ENCODE data around the gene TRAF3IP3. TPM values are rescaled to one million over a fixed set of nuclear protein-coding genes. Genes with fewer than 3 reads are reported as not detected.

The TRAF3IP3 gene
- total and polyA plus RNA-seq, 2 donors (not counting 3 experiments of a cell fraction or from before 2014, with no cell fraction given), result not detected

GRCh38 chr1:209797978-209798639 is 42.3 kb downstream of the TRAF3IP3 start:
- CTCF ChIA-PET, result interaction anchor here (1.4 kb wide), 1 partner anchor 10 kb away, joined by 5 read pairs; no protein-coding TSS in a partner anchor
- Histone ChIP-seq H3K27me3 (ENCODE audit: control insufficient read depth in 2 of 2, insufficient read depth in 2 of 2, low read length in 2 of 2) (no peaks in the 10 kb centered on the region), H2AFZ (ENCODE audit: low read depth, low read length) (no peak overlapping the region), H4K20me1 (replicated peaks; ENCODE audit: control insufficient read depth, extremely low read depth, insufficient read depth, low read length) (no peaks in the 10 kb centered on the region), H3K4me3 (replicated peaks in 1 of 3; ENCODE audit: insufficient read depth in 1 of 3, low read depth in 1 of 3, low read length in 3 of 3) (no peak overlapping the region), H3K4me1 (ENCODE audit: control insufficient read depth, extremely low read depth, insufficient read depth, low read length) (peaks cover 24% of the 10 kb centered on the region), H3K79me2 (ENCODE audit: control insufficient read depth, insufficient read depth, low read length) (no peaks in the 10 kb centered on the region), H3K9me1 (replicated peaks; ENCODE audit: control insufficient read depth, extremely low read depth, insufficient read depth, low read length) (no peaks in the 10 kb centered on the region), H3K36me3 (ENCODE audit: control insufficient read depth in 2 of 2, extremely low read depth in 1 of 2, insufficient read depth in 2 of 2, low read length in 2 of 2) (peaks cover 7 to 14% of the 10 kb centered on the region in 2 experiments), H3K9ac (replicated peaks; ENCODE audit: extremely low read depth, insufficient read depth, low read length) (no peak overlapping the region), H3K4me2 (ENCODE audit: insufficient read depth, low read length) (no peak overlapping the region), H3K9me3 (replicated peaks; ENCODE audit: control insufficient read depth, insufficient read depth, low read length) (no peaks in the 10 kb centered on the region), H3K27ac (ENCODE audit: insufficient read depth, low read depth, low read length) (no peak overlapping the region)
- POLR2A ChIA-PET, result no interaction called here
- intact Hi-C loops (cut with micrococcal nuclease) (no loop called here), dilution Hi-C loops (cut with MboI; ENCODE audit: extremely low pct_ligation_motif_present, low sequenced_read_pairs) (no loop called here)
- TF ChIP-seq JUN (IDR thresholded peaks at IDR 0.05; ENCODE audit: borderline replicate concordance, insufficient read depth, insufficient read length, low read depth) (no peak), POLR2A (IDR thresholded peaks at IDR 0.05; ENCODE audit: low read depth, low read length) (no peak), FOS (IDR thresholded peaks at IDR 0.05; ENCODE audit: borderline replicate concordance, insufficient read depth, low read length) (no peak), CTCF (IDR thresholded peaks at IDR 0.05; ENCODE audit: extremely low read depth in 1 of 2, insufficient read depth in 1 of 2, low read depth in 1 of 2, low read length in 2 of 2) (peak in 1 of 2 donors; percentile 20), MAX (IDR thresholded peaks at IDR 0.05; ENCODE audit: insufficient read depth, insufficient read length) (no peak)
- BruUV-seq (replicated peaks), result no TSS peak
- DNase-seq (ENCODE audit: low read depth, low spot score) (no peak), FAIRE-seq (no peak)
